ENCODE data around the gene ZNF568. TPM values are rescaled to one million over a fixed set of nuclear protein-coding genes. Genes with fewer than 3 reads are reported as not detected.

Gene ZNF568
- total RNA-seq, 1 donor from 2014 or later, result 7.8 TPM

- Histone ChIP-seq H3K9me3 (peaks cover 1% of the 10 kb centered on the region), H3K27ac (peak overlapping the region; percentile 96), H3K36me3 (peaks cover 4% of the 10 kb centered on the region), H3K27me3 (no peaks in the 10 kb centered on the region), H3K4me3 (peak overlapping the region; percentile 75), H3K4me1 (peaks cover 6% of the 10 kb centered on the region)
- no peak for TF ChIP-seq CTCF (IDR thresholded peaks at IDR 0.05)
- ATAC-seq (no peak), DNase-seq (no peak)
- intact Hi-C loops (cut with DNase I), result no loop called here
Measured at GRCh38 chr19:36916991-36917390, 859 bp downstream of the ZNF568 start.

GRCh38 chr19:36918090-36918489 is 2.0 kb downstream of the ZNF568 start:
- no peak for ATAC-seq
- Histone ChIP-seq H3K9me3 (no peaks in the 10 kb centered on the region), H3K27ac (no peak overlapping the region), H3K36me3 (peaks cover 4% of the 10 kb centered on the region), H3K4me3 (no peak overlapping the region), H3K27me3 (no peaks in the 10 kb centered on the region), H3K4me1 (peaks cover 6% of the 10 kb centered on the region)
- TF ChIP-seq CTCF (IDR thresholded peaks at IDR 0.05), result no peak
- no peak for DNase-seq
- intact Hi-C loops (cut with DNase I), result no loop called here

- Histone ChIP-seq H3K36me3 (peaks cover 2% of the 10 kb centered on the region), H3K4me3 (no peak overlapping the region), H3K9me3 (peaks cover 31% of the 10 kb centered on the region), H3K27ac (no peak overlapping the region), H3K27me3 (no peaks in the 10 kb centered on the region), H3K4me1 (no peaks in the 10 kb centered on the region)
- no peak for ATAC-seq
- DNase-seq, result no peak
- intact Hi-C loops (cut with DNase I), result no loop called here
- TF ChIP-seq CTCF (IDR thresholded peaks at IDR 0.05), result no peak
Measured at GRCh38 chr19:36931684-36932083, 15.6 kb downstream of the ZNF568 start.

- Histone ChIP-seq H3K36me3 (peaks cover 47% of the 10 kb centered on the region), H3K27ac (no peak overlapping the region), H3K4me1 (no peaks in the 10 kb centered on the region), H3K9me3 (peaks cover 18% of the 10 kb centered on the region), H3K27me3 (no peaks in the 10 kb centered on the region), H3K4me3 (no peak overlapping the region)
- intact Hi-C loops (cut with DNase I), result no loop called here
- ATAC-seq (no peak), DNase-seq (no peak)
- no peak for TF ChIP-seq CTCF (IDR thresholded peaks at IDR 0.05)
Measured at GRCh38 chr19:36939153-36939552, 23.0 kb downstream of the ZNF568 start.

GRCh38 chr19:36950335-36951119 is 34.4 kb downstream of the ZNF568 start:
- Histone ChIP-seq H3K9me3 (peaks cover 60% of the 10 kb centered on the region), H3K36me3 (peaks cover 27% of the 10 kb centered on the region)

More at GRCh38 chr19:36950335-36951119, 34.4 kb downstream of the ZNF568 start:
- Histone ChIP-seq H3K27ac (no peak overlapping the region), H3K27me3 (no peaks in the 10 kb centered on the region), H3K4me3 (no peak overlapping the region), H3K4me1 (no peaks in the 10 kb centered on the region)
- intact Hi-C loops (cut with DNase I), result no loop called here
- no peak for DNase-seq
- no peak for TF ChIP-seq CTCF (IDR thresholded peaks at IDR 0.05)
- ATAC-seq, result no peak

Measured in upper lobe of right lung (tissue), 1 donor.